Measurements from ENCODE around the gene AP5Z1.
"Not testable (repeated sequence)": the region's sequence is repeated elsewhere in the genome, so short reads cannot be mapped to it uniquely, and the experiment has no call there.

Gene AP5Z1

GRCh38 chr7:4800926-4801838 lies 25.8 kb downstream of the AP5Z1 start:
- H3K9me3 ChIP-seq (ENCODE audit: insufficient read depth, low read length): no peaks in the 10 kb centered on the region
- no peaks in the 10 kb centered on the region for H3K27me3 ChIP-seq (ENCODE audit: low read depth, low read length)
- no peak overlapping the region for H2AFZ ChIP-seq (ENCODE audit: low read depth, low read length)
- no peak overlapping the region for H3K4me3 ChIP-seq (ENCODE audit: low read length)
- no peak overlapping the region for H3K4me2 ChIP-seq (ENCODE audit: low read length)
- no peaks in the 10 kb centered on the region for H3K79me2 ChIP-seq (ENCODE audit: low read length)
- H4K20me1 ChIP-seq (ENCODE audit: insufficient read depth, low read length): no peaks in the 10 kb centered on the region
- no peak overlapping the region for H3K27ac ChIP-seq (ENCODE audit: low read length)
- H3K36me3 ChIP-seq (replicated peaks; ENCODE audit: low read depth, low read length): no peaks in the 10 kb centered on the region
- TF ChIP-seq EZH2phosphoT487 (IDR thresholded peaks at IDR 0.05; ENCODE audit: low read depth) (no peak), CTCF (IDR thresholded peaks at IDR 0.05; ENCODE audit: low read depth, low read length) (no peak)
- no peaks in the 10 kb centered on the region for H3K4me1 ChIP-seq (ENCODE audit: low read length)
- no peak overlapping the region for H3K9ac ChIP-seq (ENCODE audit: low read length)

GRCh38 chr7:4801839-4802231 lies 26.4 kb downstream of the AP5Z1 start:
- H3K27me3 ChIP-seq (ENCODE audit: low read depth, low read length): no peaks in the 10 kb centered on the region
- no peaks in the 10 kb centered on the region for H3K79me2 ChIP-seq (ENCODE audit: low read length)
- no peak overlapping the region for H3K27ac ChIP-seq (ENCODE audit: low read length)
- no peaks in the 10 kb centered on the region for H3K36me3 ChIP-seq (replicated peaks; ENCODE audit: low read depth, low read length)
- no peaks in the 10 kb centered on the region for H3K9me3 ChIP-seq (ENCODE audit: insufficient read depth, low read length)
- no peak for TF ChIP-seq EZH2phosphoT487 (IDR thresholded peaks at IDR 0.05; ENCODE audit: low read depth)
- no peak for TF ChIP-seq CTCF (IDR thresholded peaks at IDR 0.05; ENCODE audit: low read depth, low read length)
- H3K4me2 ChIP-seq (ENCODE audit: low read length): no peak overlapping the region
- no peaks in the 10 kb centered on the region for H3K4me1 ChIP-seq (ENCODE audit: low read length)
- no peak overlapping the region for H3K4me3 ChIP-seq (ENCODE audit: low read length)
- no peaks in the 10 kb centered on the region for H4K20me1 ChIP-seq (ENCODE audit: insufficient read depth, low read length)
- no peak overlapping the region for H2AFZ ChIP-seq (ENCODE audit: low read depth, low read length)
- H3K9ac ChIP-seq (ENCODE audit: low read length): no peak overlapping the region

GRCh38 chr7:4802577-4802976 lies 27.2 kb downstream of the AP5Z1 start:
- H3K27ac ChIP-seq (ENCODE audit: low read length); H3K4me2 ChIP-seq (ENCODE audit: low read length); H3K9me3 ChIP-seq (ENCODE audit: insufficient read depth, low read length); H3K4me3 ChIP-seq (ENCODE audit: low read length); H3K4me1 ChIP-seq (ENCODE audit: low read length); H3K27me3 ChIP-seq (ENCODE audit: low read depth, low read length); H2AFZ ChIP-seq (ENCODE audit: low read depth, low read length); H3K36me3 ChIP-seq (replicated peaks; ENCODE audit: low read depth, low read length); H3K79me2 ChIP-seq (ENCODE audit: low read length); H4K20me1 ChIP-seq (ENCODE audit: insufficient read depth, low read length); H3K9ac ChIP-seq (ENCODE audit: low read length): not testable (repeated sequence)

- H3K36me3 ChIP-seq (replicated peaks; ENCODE audit: low read depth, low read length): no peaks in the 10 kb centered on the region
- no peaks in the 10 kb centered on the region for H3K4me1 ChIP-seq (ENCODE audit: low read length)
- H3K4me3 ChIP-seq (ENCODE audit: low read length): no peak overlapping the region
- no peaks in the 10 kb centered on the region for H3K9me3 ChIP-seq (ENCODE audit: insufficient read depth, low read length)
- no peak overlapping the region for H3K27ac ChIP-seq (ENCODE audit: low read length)
- no peak overlapping the region for H3K9ac ChIP-seq (ENCODE audit: low read length)
- H3K4me2 ChIP-seq (ENCODE audit: low read length): no peak overlapping the region
- no peaks in the 10 kb centered on the region for H3K27me3 ChIP-seq (ENCODE audit: low read depth, low read length)
- no peaks in the 10 kb centered on the region for H3K79me2 ChIP-seq (ENCODE audit: low read length)
- no peak overlapping the region for H2AFZ ChIP-seq (ENCODE audit: low read depth, low read length)
- TF ChIP-seq CTCF (IDR thresholded peaks at IDR 0.05; ENCODE audit: low read depth, low read length): no peak
- TF ChIP-seq EZH2phosphoT487 (IDR thresholded peaks at IDR 0.05; ENCODE audit: low read depth): no peak
- H4K20me1 ChIP-seq (ENCODE audit: insufficient read depth, low read length): no peaks in the 10 kb centered on the region
Observed at GRCh38 chr7:4803397-4804241, 28.2 kb downstream of the AP5Z1 start.
